ENCODE results near the gene IER3.

The IER3 gene

GRCh38 chr6:30730601-30731435 is 13.5 kb downstream of the IER3 start:
- no peaks in the 10 kb centered on the region for H3K27me3 Mint-ChIP-seq (ENCODE audit: low read depth)
- peaks cover 51% of the 10 kb centered on the region for H3K36me3 Mint-ChIP-seq (ENCODE audit: low read depth)
- no peaks in the 10 kb centered on the region for H3K9me3 Mint-ChIP-seq
- peak; percentile 50 to 70 (median 58) for TF ChIP-seq CTCF (IDR thresholded peaks at IDR 0.05; ENCODE audit: unreplicated experiment in 3 of 3)
- peaks cover 5% of the 10 kb centered on the region for H3K4me1 Mint-ChIP-seq
- H3K27ac Mint-ChIP-seq: no peak overlapping the region
- H3K4me3 Mint-ChIP-seq: no peak overlapping the region

GRCh38 chr6:30727920-30728553 is 16.3 kb downstream of the IER3 start:
- Mint-ChIP-seq H3K9me3 (no peaks in the 10 kb centered on the region), H3K4me3 (no peak overlapping the region), H3K27me3 (ENCODE audit: low read depth) (no peaks in the 10 kb centered on the region), H3K36me3 (ENCODE audit: low read depth) (peaks cover 64% of the 10 kb centered on the region), H3K27ac (peak overlapping the region; percentile 40 to 72 (median 44)), H3K4me1 (peaks cover 28% of the 10 kb centered on the region)
- TF ChIP-seq CTCF (IDR thresholded peaks at IDR 0.05; ENCODE audit: unreplicated experiment in 3 of 3): peak in 2 of 3 experiments; percentile 8 to 27

- TF ChIP-seq CTCF (IDR thresholded peaks at IDR 0.05; ENCODE audit: unreplicated experiment in 3 of 3): no peak
- Mint-ChIP-seq H3K9me3 (no peaks in the 10 kb centered on the region), H3K27me3 (ENCODE audit: low read depth) (no peaks in the 10 kb centered on the region), H3K36me3 (ENCODE audit: low read depth) (peaks cover 66% of the 10 kb centered on the region), H3K4me1 (peaks cover 36% of the 10 kb centered on the region), H3K4me3 (peak overlapping the region in 2 of 3 experiments; percentile 60 to 71), H3K27ac (peak overlapping the region; percentile 69 to 72 (median 71))
Observed at GRCh38 chr6:30726506-30727413, 17.6 kb downstream of the IER3 start.

- no peak for TF ChIP-seq CTCF (IDR thresholded peaks at IDR 0.05; ENCODE audit: unreplicated experiment in 3 of 3)
- Mint-ChIP-seq H3K4me1 (peaks cover 36% of the 10 kb centered on the region), H3K27me3 (ENCODE audit: low read depth) (no peaks in the 10 kb centered on the region), H3K9me3 (no peaks in the 10 kb centered on the region), H3K36me3 (ENCODE audit: low read depth) (peaks cover 71% of the 10 kb centered on the region), H3K27ac (peak overlapping the region in 2 of 3 experiments; percentile 26 to 56), H3K4me3 (peak overlapping the region in 1 of 3 experiments; percentile 53)
Observed at GRCh38 chr6:30725713-30726505, 18.4 kb downstream of the IER3 start.

Data from nephron (organoid).